ENCODE data around the gene LPP. TPM values are rescaled to one million over a fixed set of nuclear protein-coding genes. Genes with fewer than 3 reads are reported as not detected.

Gene LPP
- total RNA-seq, 1 experiment from 2014 or later = 120 TPM

- H3K4me3 Mint-ChIP-seq (ENCODE audit: unreplicated experiment) = no peak overlapping the region
- H3K4me1 Mint-ChIP-seq (ENCODE audit: low read depth, unreplicated experiment) = peaks cover 16% of the 10 kb centered on the region
- H3K36me3 Mint-ChIP-seq (ENCODE audit: insufficient read depth, unreplicated experiment) = peaks cover 20% of the 10 kb centered on the region
- H3K27me3 ChIP-seq (replicated peaks; ENCODE audit: control insufficient read depth, insufficient read depth, low read length) = no peaks in the 10 kb centered on the region
- H3K4me3 ChIP-seq (ENCODE audit: low read depth, low read length) = no peak overlapping the region
- H3K9me3 Mint-ChIP-seq (ENCODE audit: unreplicated experiment) = no peaks in the 10 kb centered on the region
- H3K4me1 ChIP-seq = peaks cover 4% of the 10 kb centered on the region; the same call in 1 of the 2 replicates
- POLR2A ChIA-PET = no interaction called here
- H3K9me3 ChIP-seq = no peaks in the 10 kb centered on the region
- CTCF ChIA-PET = no interaction called here
- no peak overlapping the region for H3K27ac Mint-ChIP-seq (ENCODE audit: unreplicated experiment)
- intact Hi-C loops (cut with micrococcal nuclease; ENCODE audit: unreplicated experiment) = no loop called here
- TF ChIP-seq, protein P1, sequence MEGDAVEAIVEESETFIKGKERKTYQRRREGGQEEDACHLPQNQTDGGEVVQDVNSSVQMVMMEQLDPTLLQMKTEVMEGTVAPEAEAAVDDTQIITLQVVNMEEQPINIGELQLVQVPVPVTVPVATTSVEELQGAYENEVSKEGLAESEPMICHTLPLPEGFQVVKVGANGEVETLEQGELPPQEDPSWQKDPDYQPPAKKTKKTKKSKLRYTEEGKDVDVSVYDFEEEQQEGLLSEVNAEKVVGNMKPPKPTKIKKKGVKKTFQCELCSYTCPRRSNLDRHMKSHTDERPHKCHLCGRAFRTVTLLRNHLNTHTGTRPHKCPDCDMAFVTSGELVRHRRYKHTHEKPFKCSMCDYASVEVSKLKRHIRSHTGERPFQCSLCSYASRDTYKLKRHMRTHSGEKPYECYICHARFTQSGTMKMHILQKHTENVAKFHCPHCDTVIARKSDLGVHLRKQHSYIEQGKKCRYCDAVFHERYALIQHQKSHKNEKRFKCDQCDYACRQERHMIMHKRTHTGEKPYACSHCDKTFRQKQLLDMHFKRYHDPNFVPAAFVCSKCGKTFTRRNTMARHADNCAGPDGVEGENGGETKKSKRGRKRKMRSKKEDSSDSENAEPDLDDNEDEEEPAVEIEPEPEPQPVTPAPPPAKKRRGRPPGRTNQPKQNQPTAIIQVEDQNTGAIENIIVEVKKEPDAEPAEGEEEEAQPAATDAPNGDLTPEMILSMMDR (IDR thresholded peaks at IDR 0.05; ENCODE audit: insufficient read depth in 1 of 2, low read depth in 1 of 2, low read length in 1 of 2, severe bottlenecking in 1 of 2, unreplicated experiment in 1 of 2) = no peak
- BruUV-seq (replicated peaks) = no TSS peak
- H3K36me3 ChIP-seq (ENCODE audit: control insufficient read depth, insufficient read depth, low read length) = no peaks in the 10 kb centered on the region
- DNase-seq = no peak
- H3K27me3 Mint-ChIP-seq (ENCODE audit: insufficient read depth, unreplicated experiment) = no peaks in the 10 kb centered on the region
Measured at GRCh38 chr3:188900421-188900951, 746.5 kb downstream of the LPP start.

DNA sequence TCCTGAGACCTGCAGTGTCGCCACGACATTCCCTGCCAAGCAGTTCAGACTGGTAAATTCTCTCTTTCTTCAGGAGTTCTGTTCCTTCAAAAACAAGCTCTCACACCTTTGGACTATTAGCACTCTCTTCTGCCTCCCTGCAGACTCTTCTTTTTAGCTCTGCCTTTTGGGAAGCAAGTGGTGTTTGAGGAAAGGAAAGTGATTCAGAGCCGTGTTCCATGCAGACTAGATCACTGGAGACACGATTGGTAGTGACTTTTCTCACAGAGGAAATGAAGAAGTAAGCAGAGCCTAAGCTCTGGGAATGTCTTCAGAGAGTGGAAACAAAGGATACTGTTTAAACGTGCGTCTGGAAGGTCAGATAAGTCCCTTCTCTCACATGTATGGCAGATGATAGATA, 747.2 kb downstream of the LPP start:
- no peaks in the 10 kb centered on the region for H3K27me3 Mint-ChIP-seq (ENCODE audit: insufficient read depth, unreplicated experiment)
- Histone ChIP-seq H3K9me3 (no peaks in the 10 kb centered on the region), H3K36me3 (ENCODE audit: control insufficient read depth, insufficient read depth, low read length) (no peaks in the 10 kb centered on the region), H3K27me3 (replicated peaks; ENCODE audit: control insufficient read depth, insufficient read depth, low read length) (no peaks in the 10 kb centered on the region), H3K4me1 (peaks cover 4% of the 10 kb centered on the region; the same call in 1 of the 2 replicates), H3K4me3 (ENCODE audit: low read depth, low read length) (no peak overlapping the region)
- BruUV-seq (replicated peaks) = no TSS peak
- peaks cover 16% of the 10 kb centered on the region for H3K4me1 Mint-ChIP-seq (ENCODE audit: low read depth, unreplicated experiment)
- ChIA-PET CTCF (no interaction called here), POLR2A (no interaction called here)
- no peak overlapping the region for H3K27ac Mint-ChIP-seq (ENCODE audit: unreplicated experiment)
- H3K9me3 Mint-ChIP-seq (ENCODE audit: unreplicated experiment) = no peaks in the 10 kb centered on the region
- intact Hi-C loops (cut with micrococcal nuclease; ENCODE audit: unreplicated experiment) = no loop called here
- H3K4me3 Mint-ChIP-seq (ENCODE audit: unreplicated experiment) = no peak overlapping the region
- no peak for DNase-seq
- TF ChIP-seq, protein P1 (IDR thresholded peaks at IDR 0.05; ENCODE audit: insufficient read depth in 1 of 2, low read depth in 1 of 2, low read length in 1 of 2, severe bottlenecking in 1 of 2, unreplicated experiment in 1 of 2) = no peak
- H3K36me3 Mint-ChIP-seq (ENCODE audit: insufficient read depth, unreplicated experiment) = peaks cover 20% of the 10 kb centered on the region

GRCh38 chr3:188901671-188902287, 747.8 kb downstream of the LPP start:
- peaks cover 4% of the 10 kb centered on the region; the same call in 1 of the 2 replicates for H3K4me1 ChIP-seq
- Mint-ChIP-seq H3K4me1 (ENCODE audit: low read depth, unreplicated experiment) (peaks cover 16% of the 10 kb centered on the region), H3K4me3 (ENCODE audit: unreplicated experiment) (no peak overlapping the region), H3K27me3 (ENCODE audit: insufficient read depth, unreplicated experiment) (no peaks in the 10 kb centered on the region), H3K9me3 (ENCODE audit: unreplicated experiment) (no peaks in the 10 kb centered on the region), H3K27ac (ENCODE audit: unreplicated experiment) (no peak overlapping the region), H3K36me3 (ENCODE audit: insufficient read depth, unreplicated experiment) (peaks cover 20% of the 10 kb centered on the region)
- no peak overlapping the region for H3K4me3 ChIP-seq (ENCODE audit: low read depth, low read length)
- H3K36me3 ChIP-seq (ENCODE audit: control insufficient read depth, insufficient read depth, low read length) = no peaks in the 10 kb centered on the region
- no TSS peak for BruUV-seq (replicated peaks)
- no peak for DNase-seq
- intact Hi-C loops (cut with micrococcal nuclease; ENCODE audit: unreplicated experiment) = no loop called here
- H3K27me3 ChIP-seq (replicated peaks; ENCODE audit: control insufficient read depth, insufficient read depth, low read length) = no peaks in the 10 kb centered on the region
- no peaks in the 10 kb centered on the region for H3K9me3 ChIP-seq
- CTCF ChIA-PET = no interaction called here
- TF ChIP-seq, protein P1 (IDR thresholded peaks at IDR 0.05; ENCODE audit: insufficient read depth in 1 of 2, low read depth in 1 of 2, low read length in 1 of 2, severe bottlenecking in 1 of 2, unreplicated experiment in 1 of 2) = no peak
- POLR2A ChIA-PET = no interaction called here

Data from Caco-2 (cell line).